GM21825 (cell line): Measurements from ENCODE around the gene SMG6.
"Not testable (repeated sequence)": the region's sequence is repeated elsewhere in the genome, so short reads cannot be mapped to it uniquely, and the experiment has no call there.

Experiments used
- ATAC-seq: cut with Tn5 transposase; IDR thresholded peaks from one replicate; pipeline ENCODE4 v1.9.1; 2021; ENCODE audit warnings: mild to moderate bottlenecking, moderate library complexity; ENCODE audit not compliant: unreplicated experiment

SMG6 gene

DNA sequence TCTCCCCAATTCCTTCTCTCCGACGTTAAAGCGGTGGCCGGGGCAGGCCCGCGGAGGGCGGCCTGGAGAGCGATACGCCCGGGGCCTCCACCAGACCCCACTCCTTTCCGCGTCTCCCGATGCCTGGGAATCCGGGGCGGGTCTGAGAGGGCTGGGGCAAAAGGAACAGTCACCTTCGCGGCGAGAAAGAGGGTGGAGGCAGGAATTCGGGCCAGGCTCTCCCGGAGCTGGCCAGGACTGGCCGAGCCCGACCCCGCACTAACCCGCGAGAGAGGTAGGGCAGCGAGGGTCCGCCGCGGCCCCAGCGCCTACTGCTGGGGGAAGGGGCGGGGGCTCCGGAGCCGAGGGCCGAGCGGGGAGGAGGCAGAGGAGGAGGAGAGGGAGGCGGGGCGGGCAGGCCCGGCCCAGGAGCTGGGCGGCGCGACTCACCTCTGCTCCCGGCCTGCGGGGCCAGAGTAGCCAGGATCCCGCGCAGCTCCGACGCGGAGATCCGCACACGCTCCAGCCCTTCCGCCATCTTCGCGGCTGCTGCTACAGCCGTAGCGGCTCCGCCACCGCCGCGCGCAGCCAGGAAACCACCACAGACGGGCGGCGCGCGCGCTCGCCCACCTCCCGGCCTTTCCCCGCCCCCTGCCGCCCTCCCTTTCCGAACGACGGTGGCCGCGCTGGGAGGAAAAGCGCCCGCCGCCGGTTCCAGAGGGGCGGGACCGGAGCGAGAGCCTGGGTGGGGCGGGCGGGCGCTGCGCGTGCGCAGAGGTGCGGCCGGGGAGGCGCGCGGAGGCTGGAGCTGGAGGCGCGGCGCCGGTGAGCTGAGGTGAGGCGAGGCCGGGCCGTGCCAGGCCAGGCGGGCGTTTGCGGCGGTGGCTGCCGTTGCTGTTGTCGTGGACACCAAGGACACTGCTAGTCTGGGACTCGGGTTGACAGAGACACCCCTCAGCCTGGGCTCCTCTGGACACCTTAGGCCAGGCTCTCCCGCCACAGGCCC is at the start of gene SMG6, which contains the start of gene SRR:
Gene SMG6, minus strand, starts transcription at position 582 of the 985 bp plus-strand sequence. Its CDS starts 65 bp downstream, at position 517.
Gene SRR, plus strand, starts transcription at position 747 of the 985 bp plus-strand sequence. CDS start 11,611 bp downstream, outside the sequence.
- ATAC-seq = peak; percentile 78

DNA sequence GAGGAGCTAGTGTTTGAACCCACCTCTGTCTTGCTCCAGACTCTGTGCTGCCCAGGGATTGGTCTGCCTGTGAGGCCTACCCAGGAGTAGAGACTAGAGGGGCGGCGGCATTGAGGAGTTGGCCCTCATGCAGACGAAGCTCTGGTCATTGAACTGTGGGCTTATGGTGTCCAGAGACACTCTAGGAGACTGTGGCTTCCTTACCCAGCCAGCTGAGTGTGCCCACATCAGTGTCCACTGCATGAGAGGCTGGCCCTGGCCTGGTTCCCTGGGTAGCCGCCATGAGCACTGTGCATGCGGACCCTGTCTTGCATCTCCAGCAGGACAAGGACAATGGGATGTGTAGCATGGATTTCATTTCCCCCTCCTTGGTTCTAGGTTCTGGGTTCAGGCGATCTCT is 47.7 kb upstream of the SMG6 start:
- ATAC-seq = no peak

DNA sequence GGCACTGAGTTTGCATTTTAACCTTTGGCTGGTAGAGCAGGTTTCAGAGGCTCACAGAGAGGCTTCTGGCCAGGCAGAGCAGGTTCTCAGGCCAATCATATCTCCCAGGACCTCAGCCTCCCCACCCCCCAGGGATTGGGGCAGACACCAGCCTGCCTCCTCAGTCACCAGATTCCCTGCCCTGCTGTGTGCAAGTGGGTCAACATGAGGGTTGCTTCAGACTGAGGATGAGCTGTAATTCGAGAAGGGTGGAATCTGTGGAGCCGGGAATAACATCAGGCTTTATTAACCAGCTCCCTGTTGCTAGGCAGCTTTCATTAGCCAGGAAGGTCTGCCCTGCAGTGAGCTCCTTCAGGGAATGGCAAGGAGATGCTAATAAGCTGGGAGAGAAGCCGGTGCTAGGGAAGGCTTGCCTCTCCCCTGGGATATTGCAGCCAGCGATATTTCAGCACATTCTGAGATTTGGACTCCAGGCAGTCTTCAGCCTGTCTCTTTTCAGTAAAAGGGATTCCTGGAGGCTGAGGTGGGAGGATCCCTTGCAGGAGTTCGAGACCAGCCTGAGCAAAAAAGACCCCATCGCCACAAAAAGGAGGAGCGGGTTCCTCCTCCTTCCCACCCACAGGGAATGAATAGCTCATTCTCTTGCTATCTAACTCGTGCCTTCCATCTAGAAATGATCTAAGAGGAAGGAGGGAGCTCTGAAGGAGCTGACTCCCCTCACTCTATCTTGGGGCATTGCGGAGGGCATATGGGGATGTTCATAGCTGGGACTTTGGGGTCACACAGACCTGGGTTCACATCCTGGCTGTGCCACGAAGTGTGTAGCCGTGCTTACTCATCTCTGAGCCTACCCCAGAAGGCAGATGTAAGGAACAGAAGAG is 44.5 kb upstream of the SMG6 start:
- ATAC-seq = no peak

GRCh38 chr17:2346475-2346874 is 42.9 kb upstream of the SMG6 start:
- ATAC-seq = no peak

DNA sequence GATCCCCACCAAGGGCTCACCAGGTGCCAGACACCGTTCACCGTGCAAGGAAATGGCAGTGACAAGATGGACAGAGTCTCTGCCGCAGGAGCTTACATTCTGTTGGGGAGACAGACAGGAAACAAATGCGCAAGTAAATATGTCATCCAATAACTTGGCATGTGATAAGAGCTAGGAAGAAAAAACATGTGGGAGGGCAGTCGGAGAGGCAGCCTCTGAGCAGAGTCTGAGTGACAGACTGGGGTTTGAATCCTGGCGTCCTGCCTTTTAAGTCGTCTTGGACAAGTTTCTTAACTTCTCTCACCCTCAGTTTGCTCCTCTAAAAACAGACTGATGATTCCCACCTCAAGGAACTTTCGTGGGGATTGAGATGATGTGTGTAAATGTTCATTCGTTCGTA is 40.9 kb upstream of the SMG6 start:
- ATAC-seq = no peak

GRCh38 chr17:2343421-2343820 is 39.8 kb upstream of the SMG6 start:
- ATAC-seq = no peak

DNA sequence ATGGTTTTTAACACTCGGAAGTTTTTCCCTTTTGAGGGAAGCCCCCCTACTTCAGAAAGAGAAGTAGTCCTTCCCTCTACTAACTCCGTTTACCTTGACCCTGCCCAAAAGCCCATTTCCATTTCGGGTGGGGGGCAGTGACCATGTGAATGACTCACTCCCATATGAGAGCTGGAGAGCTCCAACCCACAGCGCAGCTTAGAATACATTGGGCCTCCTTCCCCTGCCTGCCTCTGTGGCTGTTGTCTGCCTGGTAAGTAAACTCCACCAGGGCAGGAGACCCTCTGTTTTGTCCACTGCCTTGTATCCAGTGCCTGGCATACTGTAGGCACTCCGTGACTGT is 34.7 kb upstream of the SMG6 start:
- ATAC-seq = no peak

GRCh38 chr17:2337544-2338314 is 34.1 kb upstream of the SMG6 start:
- peak; percentile 12 for ATAC-seq

- ATAC-seq = peak; percentile 35
Observed at GRCh38 chr17:2336852-2337543, 33.4 kb upstream of the SMG6 start, which contains the start of gene SGSM2. SGSM2 (plus strand) TSS chr17:2337501; CDS start chr17:2337689, 188 bp downstream.

GRCh38 chr17:2336215-2336851 is 32.7 kb upstream of the SMG6 start, which contains the start of gene TSR1:
TSR1 (minus strand) TSS chr17:2336457; CDS start chr17:2336427, 30 bp downstream.
- ATAC-seq = peak; percentile 78

GRCh38 chr17:2335726-2336214 is 32.2 kb upstream of the SMG6 start:
- ATAC-seq = no peak

DNA sequence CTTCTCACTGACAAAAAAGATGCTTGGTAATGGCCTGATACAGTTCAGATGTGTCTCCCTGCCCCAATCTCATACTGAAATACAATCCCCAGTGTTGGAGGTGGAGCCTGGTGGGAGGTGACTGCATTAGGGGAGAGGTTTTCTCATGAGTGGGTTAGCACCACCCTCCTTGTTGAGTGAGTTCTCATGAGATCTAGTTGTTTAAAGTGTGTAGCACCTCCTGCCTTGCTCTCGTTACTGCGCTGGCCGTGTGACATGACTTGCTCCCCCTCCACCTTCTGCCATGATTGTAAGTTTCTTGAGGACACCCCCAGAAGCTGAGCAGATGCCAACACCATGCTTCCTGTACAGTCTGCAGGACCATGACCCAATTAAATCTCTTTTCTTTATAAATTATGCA is 27.7 kb upstream of the SMG6 start:
- ATAC-seq = no peak

DNA sequence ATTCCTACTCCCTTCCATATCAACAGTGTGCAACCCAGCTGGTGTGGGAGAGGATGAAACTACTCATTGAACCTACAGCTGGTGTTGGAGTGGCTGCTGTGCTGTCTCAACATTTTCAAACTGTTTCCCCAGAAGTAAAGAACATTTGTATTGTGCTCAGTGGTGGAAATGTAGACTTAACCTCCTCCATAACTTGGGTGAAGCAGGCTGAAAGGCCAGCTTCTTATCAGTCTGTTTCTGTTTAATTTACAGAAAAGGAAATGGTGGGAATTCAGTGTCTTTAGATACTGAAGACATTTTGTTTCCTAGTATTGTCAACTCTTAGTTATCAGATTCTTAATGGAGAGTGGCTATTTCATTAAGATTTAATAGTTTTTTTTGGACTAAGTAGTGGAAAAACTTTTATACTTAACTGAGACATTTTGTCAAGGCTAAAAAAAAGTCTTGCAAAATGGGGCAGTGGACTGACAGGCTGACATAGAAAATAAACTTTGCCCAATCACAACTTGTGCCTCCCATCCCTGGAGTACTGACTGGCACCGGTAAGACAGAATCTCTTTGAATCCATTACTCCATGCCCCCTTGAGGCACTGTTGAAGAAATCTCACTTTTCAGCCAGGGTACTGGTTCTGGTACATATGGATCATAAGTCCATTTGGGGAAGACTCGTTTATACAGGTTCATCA is 20.2 kb upstream of the SMG6 start:
- no peak for ATAC-seq

GRCh38 chr17:2321399-2321798 is 17.8 kb upstream of the SMG6 start:
- ATAC-seq = no peak

GRCh38 chr17:2319051-2319450 is 15.5 kb upstream of the SMG6 start:
- ATAC-seq = no peak

DNA sequence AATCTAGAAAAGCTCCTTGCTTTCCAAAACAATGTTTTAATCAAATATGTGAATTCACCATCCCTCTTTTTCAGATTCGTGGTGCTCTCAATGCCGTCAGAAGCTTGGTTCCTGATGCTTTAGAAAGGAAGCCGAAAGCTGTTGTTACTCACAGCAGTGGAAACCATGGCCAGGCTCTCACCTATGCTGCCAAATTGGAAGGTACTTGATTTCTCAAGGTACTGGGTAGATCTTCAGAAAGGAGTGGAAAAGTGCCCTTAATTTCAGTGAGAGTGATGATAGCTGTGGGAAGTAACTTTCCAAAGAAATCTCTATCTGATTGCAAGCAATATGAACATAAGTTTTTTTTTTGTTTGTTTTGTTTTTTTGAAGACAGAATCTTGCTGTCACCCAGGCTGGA is 14.2 kb upstream of the SMG6 start:
- ATAC-seq = no peak

DNA sequence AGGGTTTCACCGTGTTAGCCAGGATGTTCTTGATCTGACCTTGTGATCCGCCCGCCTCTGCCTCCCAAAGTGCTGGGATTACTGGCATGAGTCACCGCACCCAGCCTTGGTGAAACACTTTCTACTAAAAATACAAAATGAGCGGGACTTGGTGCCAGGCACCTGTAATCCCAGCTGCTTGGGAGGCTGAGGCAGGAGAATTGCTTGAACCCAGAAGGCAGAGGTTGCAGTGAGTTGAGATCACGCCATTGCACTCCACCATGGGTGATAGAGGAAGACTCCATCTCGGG is 13.3 kb upstream of the SMG6 start:
- ATAC-seq = not testable (repeated sequence)

GRCh38 chr17:2312736-2313135 is 9.2 kb upstream of the SMG6 start:
- no peak for ATAC-seq
